Breast epithelium (tissue), 4 donors: ENCODE data around the gene CLK2. TPM values are rescaled to one million over a fixed set of nuclear protein-coding genes. Genes with fewer than 3 reads are reported as not detected.

Source experiments
- DNase-seq, 2 donors: peaks; one replicate each; pipeline ENCODE4 v3.0.0-alpha.2; 2019; ENCODE audit warnings: low spot score in 2 of 2
- H3K27ac ChIP-seq, 2 donors: fragments of 200-600 bp; sonication (generic) in 1 of 2; one replicate each; pipeline ENCODE4 v1.5.1; 2016 to 2019; ENCODE audit warnings: mild to moderate bottlenecking in 1 of 2
- H3K27me3 ChIP-seq, 2 donors: fragments of 200-600 bp; sonication (generic) in 1 of 2; one replicate each; pipeline versions ENCODE4 v1.5.1 to v1.6.0; 2017 to 2019; ENCODE audit warnings: control low read depth in 1 of 2, mild to moderate bottlenecking in 1 of 2
- H3K36me3 ChIP-seq: fragments of 200-600 bp; one replicate; pipeline ENCODE4 v1.5.1; 2019
- H3K4me1 ChIP-seq, 2 donors: fragments of 200-600 bp; sonication (generic); one replicate each; pipeline ENCODE4 v1.5.1; 2016 to 2019; ENCODE audit warnings: control low read depth in 1 of 2
- H3K4me3 ChIP-seq, 3 donors: fragments of 200-600 bp; sonication (generic); 1 replicate in 2 of 3; 2 replicates in 1 of 3; pipeline ENCODE4 v1.5.1; 2016 to 2019; ENCODE audit warnings: mild to moderate bottlenecking in 3 of 3, moderate library complexity in 2 of 3
- H3K9me3 ChIP-seq, 2 donors: fragments of 200-600 bp; sonication (generic) in 1 of 2; one replicate each; pipeline ENCODE4 v1.5.1; 2016 to 2019; ENCODE audit warnings: control low read depth in 1 of 2
- POLR2A ChIP-seq: fragments of 450-650 bp; IDR thresholded peaks from one replicate; pipeline ENCODE4 v1.6.1; 2016; ENCODE audit warnings: antibody characterized with exemption, mild to moderate bottlenecking, moderate library complexity
- POLR2AphosphoS5 ChIP-seq, 3 donors: sonication (generic); formaldehyde crosslinking; IDR thresholded peaks; one replicate each; pipeline ENCODE4 v1.6.1; 2017; ENCODE audit warnings: antibody characterized with exemption in 3 of 3
- intact Hi-C: fragments of 100-400 bp; cut with DNase I; formaldehyde crosslinking; loops from one replicate; pipeline ENCODE4 v1.15.1; 2023; ENCODE audit warnings: low total_unique reads
- total RNA-seq, 3 donors: library from RNA; depleted of rRNA; stranded (reverse); fragments of >200 nt; gene quantifications; one replicate each; pipeline ENCODE4 v1.1.0, GENCODE V29; 2016
- TF ChIP-seq, protein P1 (sequence below), 3 donors: fragments of 450-650 bp; IDR thresholded peaks; one replicate each; pipeline ENCODE4 v1.5.1; 2016 to 2017; ENCODE audit warnings: antibody characterized with exemption in 3 of 3, mild to moderate bottlenecking in 3 of 3, moderate library complexity in 3 of 3

The CLK2 gene
- total RNA-seq, 3 donors from 2014 or later: 29.1 to 53.4 (median 48.7) TPM

DNA sequence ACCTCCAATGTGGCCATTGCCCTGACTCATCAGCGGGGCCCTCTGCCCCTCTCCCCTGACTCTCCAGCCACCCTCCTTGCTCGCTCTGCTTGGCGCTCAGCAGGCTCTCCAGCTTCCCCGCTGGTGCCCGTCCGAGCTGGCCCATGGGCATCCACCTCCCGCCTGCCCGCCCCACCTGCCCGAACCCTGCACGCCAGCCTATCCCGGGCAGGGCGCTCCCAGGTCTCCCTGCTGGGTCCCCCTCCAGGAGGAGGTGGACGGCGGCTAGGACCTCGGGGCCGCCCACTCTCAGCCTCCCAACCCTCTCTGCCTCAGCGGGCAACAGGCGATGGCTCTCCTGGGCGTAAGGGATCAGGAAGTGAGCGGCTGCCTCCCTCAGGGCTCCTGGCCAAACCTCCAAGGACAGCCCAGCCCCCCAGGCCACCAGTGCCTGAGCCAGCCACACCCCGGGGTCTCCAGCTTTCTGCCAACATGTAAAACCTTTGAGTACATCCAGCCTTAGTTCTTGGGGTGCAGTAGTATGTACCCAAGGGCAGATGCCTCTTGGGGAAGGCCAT lies 14.8 kb upstream of the CLK2 start:
- Histone ChIP-seq H3K27ac (no peak overlapping the region), H3K36me3 (no peaks in the 10 kb centered on the region), H3K4me3 (no peak overlapping the region), H3K27me3 (no peaks in the 10 kb centered on the region), H3K4me1 (no peaks in the 10 kb centered on the region), H3K9me3 (no peaks in the 10 kb centered on the region)
- DNase-seq: no peak
- TF ChIP-seq POLR2AphosphoS5 (IDR thresholded peaks at IDR 0.05): no peak
- TF ChIP-seq, protein P1, sequence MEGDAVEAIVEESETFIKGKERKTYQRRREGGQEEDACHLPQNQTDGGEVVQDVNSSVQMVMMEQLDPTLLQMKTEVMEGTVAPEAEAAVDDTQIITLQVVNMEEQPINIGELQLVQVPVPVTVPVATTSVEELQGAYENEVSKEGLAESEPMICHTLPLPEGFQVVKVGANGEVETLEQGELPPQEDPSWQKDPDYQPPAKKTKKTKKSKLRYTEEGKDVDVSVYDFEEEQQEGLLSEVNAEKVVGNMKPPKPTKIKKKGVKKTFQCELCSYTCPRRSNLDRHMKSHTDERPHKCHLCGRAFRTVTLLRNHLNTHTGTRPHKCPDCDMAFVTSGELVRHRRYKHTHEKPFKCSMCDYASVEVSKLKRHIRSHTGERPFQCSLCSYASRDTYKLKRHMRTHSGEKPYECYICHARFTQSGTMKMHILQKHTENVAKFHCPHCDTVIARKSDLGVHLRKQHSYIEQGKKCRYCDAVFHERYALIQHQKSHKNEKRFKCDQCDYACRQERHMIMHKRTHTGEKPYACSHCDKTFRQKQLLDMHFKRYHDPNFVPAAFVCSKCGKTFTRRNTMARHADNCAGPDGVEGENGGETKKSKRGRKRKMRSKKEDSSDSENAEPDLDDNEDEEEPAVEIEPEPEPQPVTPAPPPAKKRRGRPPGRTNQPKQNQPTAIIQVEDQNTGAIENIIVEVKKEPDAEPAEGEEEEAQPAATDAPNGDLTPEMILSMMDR (IDR thresholded peaks at IDR 0.05): no peak
- no peak for TF ChIP-seq POLR2A
- intact Hi-C loops: no loop called here

DNA sequence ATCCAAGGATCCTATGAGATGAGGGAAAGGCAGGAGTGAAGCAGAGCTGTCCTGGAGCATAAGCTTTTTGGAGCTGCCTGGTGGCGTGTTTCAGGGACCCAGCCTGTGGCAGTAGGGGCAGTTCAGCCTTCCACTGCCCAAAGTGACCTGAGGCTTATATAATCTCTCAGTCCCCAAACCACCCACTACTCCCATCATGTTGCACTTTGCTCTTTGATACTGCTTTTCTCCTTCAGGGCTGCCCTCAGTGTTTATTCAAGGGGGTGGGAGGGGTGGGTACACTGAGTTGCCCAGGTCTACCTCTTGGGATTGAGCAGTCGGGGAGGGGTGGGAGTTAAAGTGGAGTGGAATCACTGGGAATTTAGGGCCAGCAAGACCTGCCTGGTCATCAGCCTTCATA lies 13.2 kb upstream of the CLK2 start:
- Histone ChIP-seq H3K27me3 (no peaks in the 10 kb centered on the region), H3K27ac (no peak overlapping the region), H3K36me3 (no peaks in the 10 kb centered on the region), H3K9me3 (no peaks in the 10 kb centered on the region), H3K4me1 (no peaks in the 10 kb centered on the region), H3K4me3 (no peak overlapping the region)
- no peak for DNase-seq
- no peak for TF ChIP-seq POLR2AphosphoS5 (IDR thresholded peaks at IDR 0.05)
- no peak for TF ChIP-seq POLR2A
- TF ChIP-seq, protein P1 (IDR thresholded peaks at IDR 0.05): no peak
- intact Hi-C loops: no loop called here

DNA sequence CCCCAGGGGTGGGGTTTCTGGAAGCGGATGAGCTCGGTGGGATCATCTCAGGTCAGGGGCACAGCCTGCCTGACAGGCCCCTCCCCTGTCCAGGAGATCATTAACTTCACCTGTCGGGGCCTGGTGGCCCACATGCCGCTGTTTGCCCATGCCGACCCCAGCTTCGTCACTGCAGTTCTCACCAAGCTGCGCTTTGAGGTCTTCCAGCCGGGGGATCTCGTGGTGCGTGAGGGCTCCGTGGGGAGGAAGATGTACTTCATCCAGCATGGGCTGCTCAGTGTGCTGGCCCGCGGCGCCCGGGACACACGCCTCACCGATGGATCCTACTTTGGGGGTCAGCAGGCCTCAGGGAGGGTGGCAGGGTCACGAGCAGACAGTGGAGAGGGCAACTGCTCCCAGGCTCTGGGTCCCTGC lies 12.3 kb upstream of the CLK2 start:
- no peak overlapping the region for H3K4me3 ChIP-seq
- intact Hi-C loops: no loop called here
- TF ChIP-seq POLR2AphosphoS5 (IDR thresholded peaks at IDR 0.05): no peak
- no peak for TF ChIP-seq POLR2A
- TF ChIP-seq, protein P1 (IDR thresholded peaks at IDR 0.05): no peak
- no peaks in the 10 kb centered on the region for H3K4me1 ChIP-seq
- no peaks in the 10 kb centered on the region for H3K9me3 ChIP-seq
- H3K27me3 ChIP-seq: no peaks in the 10 kb centered on the region
- H3K36me3 ChIP-seq: no peaks in the 10 kb centered on the region
- H3K27ac ChIP-seq: no peak overlapping the region
- no peak for DNase-seq

DNA sequence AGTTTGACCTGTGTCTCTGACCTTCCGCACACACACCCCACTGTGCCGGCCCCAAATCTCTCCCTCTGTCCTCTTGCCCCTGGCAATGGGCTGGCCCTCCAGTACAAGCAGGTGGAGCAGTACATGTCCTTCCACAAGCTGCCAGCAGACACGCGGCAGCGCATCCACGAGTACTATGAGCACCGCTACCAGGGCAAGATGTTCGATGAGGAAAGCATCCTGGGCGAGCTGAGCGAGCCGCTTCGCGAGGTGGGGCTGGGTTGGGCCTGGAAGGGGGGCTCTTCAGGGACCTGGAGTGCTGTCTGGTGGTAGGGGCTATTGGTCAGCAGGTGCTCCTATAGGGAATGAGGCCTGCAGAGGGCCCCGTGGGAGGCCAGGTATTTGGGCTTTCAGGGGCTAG lies 11.8 kb upstream of the CLK2 start:
- no peak for TF ChIP-seq POLR2AphosphoS5 (IDR thresholded peaks at IDR 0.05)
- no peak for TF ChIP-seq POLR2A
- TF ChIP-seq, protein P1 (IDR thresholded peaks at IDR 0.05): no peak
- no peak overlapping the region for H3K27ac ChIP-seq
- no peak for DNase-seq
- H3K9me3 ChIP-seq: no peaks in the 10 kb centered on the region
- intact Hi-C loops: no loop called here
- H3K4me3 ChIP-seq: no peak overlapping the region
- H3K27me3 ChIP-seq: no peaks in the 10 kb centered on the region
- H3K4me1 ChIP-seq: no peaks in the 10 kb centered on the region
- H3K36me3 ChIP-seq: no peaks in the 10 kb centered on the region

DNA sequence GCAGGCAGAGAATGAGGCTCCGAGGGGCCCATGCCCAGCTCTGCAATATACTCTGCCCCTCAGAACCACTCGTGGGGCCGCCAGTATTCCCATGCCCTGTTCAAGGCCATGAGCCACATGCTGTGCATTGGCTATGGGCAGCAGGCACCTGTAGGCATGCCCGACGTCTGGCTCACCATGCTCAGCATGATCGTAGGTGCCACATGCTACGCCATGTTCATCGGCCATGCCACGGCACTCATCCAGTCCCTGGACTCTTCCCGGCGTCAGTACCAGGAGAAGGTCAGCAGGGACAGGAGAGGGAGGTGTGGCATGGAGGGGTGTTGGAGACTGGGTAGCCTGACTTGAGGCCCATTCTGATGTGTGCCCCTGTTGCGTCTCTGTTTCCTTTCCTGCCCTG lies 11.2 kb upstream of the CLK2 start:
- Histone ChIP-seq H3K36me3 (no peaks in the 10 kb centered on the region), H3K9me3 (no peaks in the 10 kb centered on the region), H3K27me3 (no peaks in the 10 kb centered on the region), H3K27ac (no peak overlapping the region), H3K4me3 (no peak overlapping the region), H3K4me1 (no peaks in the 10 kb centered on the region)
- intact Hi-C loops: no loop called here
- DNase-seq: no peak
- TF ChIP-seq, protein P1 (IDR thresholded peaks at IDR 0.05): no peak
- no peak for TF ChIP-seq POLR2A
